ENCODE data around the gene TM7SF3.

GRCh38 chr12:26953447-26953846 lies 60.7 kb downstream of the TM7SF3 start:
- no peak for TF ChIP-seq CTCF (conservative IDR thresholded peaks at IDR 0.05 in 1 of 2, IDR thresholded peaks at IDR 0.05 in 1 of 2; ENCODE audit: low read depth in 1 of 2, low read length in 2 of 2)
- no peak for TF ChIP-seq EZH2 (IDR thresholded peaks at IDR 0.05; ENCODE audit: low read length, missing control alignments)

All from fibroblast of lung (primary cell).